ENCODE measurements around the gene HDAC7.

- no peak for TF ChIP-seq CTCF (conservative IDR thresholded peaks at IDR 0.05; ENCODE audit: low read depth, low read length)
- no peak for TF ChIP-seq EZH2 (IDR thresholded peaks at IDR 0.05; ENCODE audit: low read length, unreplicated experiment)
- TF ChIP-seq EZH2phosphoT487 (IDR thresholded peaks at IDR 0.05; ENCODE audit: borderline replicate concordance, low read length), result no peak
Observed at GRCh38 chr12:47807338-47807737, 12.4 kb downstream of the HDAC7 start.

Measured in PC-3 (cell line).